Stomach (tissue), 4 donors: ENCODE measurements around the gene NOVA1.

Experiments
- CTCF ChIP-seq, 7 experiments: fragments of 450-650 bp in 4 of 7; fragments of 200-600 bp in 3 of 7; sonication (generic) in 3 of 7; IDR thresholded peaks; one replicate each; pipeline ENCODE4 v1.5.1; 2016 to 2019; ENCODE audit warnings: antibody characterized with exemption in 7 of 7, control low read depth in 2 of 7, mild to moderate bottlenecking in 1 of 7
- EP300 ChIP-seq: sonication (generic); formaldehyde crosslinking; IDR thresholded peaks from one replicate; pipeline ENCODE4 v1.6.1; 2017; ENCODE audit warnings: antibody characterized with exemption
- POLR2A ChIP-seq, 4 donors: fragments of 450-650 bp; IDR thresholded peaks; one replicate each; pipeline ENCODE4 v1.6.1; 2016; ENCODE audit warnings: antibody characterized with exemption in 4 of 4, control low read depth in 2 of 4, mild to moderate bottlenecking in 1 of 4, moderate library complexity in 1 of 4

- no peak for TF ChIP-seq CTCF (IDR thresholded peaks at IDR 0.05)
- TF ChIP-seq POLR2A (IDR thresholded peaks at IDR 0.05): no peak
- no peak for TF ChIP-seq EP300
These were observed 192.9 kb downstream of the NOVA1 start for GRCh38 chr14:26404927-26405326.
